Lower leg skin (tissue), 3 donors: ENCODE results near the gene TMTC1.

Experiments used
- CTCF ChIP-seq, 3 donors: fragments of 450-650 bp; IDR thresholded peaks; one replicate each; pipeline ENCODE4 v1.5.1; 2016; ENCODE audit warnings: antibody characterized with exemption in 3 of 3, mild to moderate bottlenecking in 3 of 3, moderate library complexity in 2 of 3
- POLR2A ChIP-seq, 2 donors: fragments of 450-650 bp; IDR thresholded peaks; one replicate each; pipeline ENCODE4 v1.6.1; 2016 to 2017; ENCODE audit warnings: antibody characterized with exemption in 2 of 2, mild to moderate bottlenecking in 1 of 2, moderate library complexity in 1 of 2

- TF ChIP-seq CTCF (IDR thresholded peaks at IDR 0.05) (no peak), POLR2A (IDR thresholded peaks at IDR 0.05) (no peak)
Measured at GRCh38 chr12:29547151-29547632, 236.6 kb downstream of the TMTC1 start.
